ENCODE measurements around the gene LMNB1.
"Not testable (repeated sequence)": the region's sequence is repeated elsewhere in the genome, so short reads cannot be mapped to it uniquely, and the experiment has no call there.

LMNB1 gene

GRCh38 chr5:126805063-126805462, 28.1 kb downstream of the LMNB1 start:
- H3K4me3 Mint-ChIP-seq: no peak overlapping the region
- DNase-seq: no peak

GRCh38 chr5:126808521-126808988, 31.6 kb downstream of the LMNB1 start:
- Mint-ChIP-seq H3K9me3 (no peaks in the 10 kb centered on the region), H3K4me3 (no peak overlapping the region), H3K4me1 (peaks cover 39% of the 10 kb centered on the region), H3K27me3 (no peaks in the 10 kb centered on the region), H3K27ac (no peak overlapping the region)
- ATAC-seq (no peak), DNase-seq (no peak)

More at GRCh38 chr5:126805063-126805462, 28.1 kb downstream of the LMNB1 start:
- ATAC-seq: peak; percentile 39
- Mint-ChIP-seq H3K27me3 (no peaks in the 10 kb centered on the region), H3K4me1 (peaks cover 32% of the 10 kb centered on the region), H3K9me3 (no peaks in the 10 kb centered on the region), H3K27ac (no peak overlapping the region)

GRCh38 chr5:126809916-126810315, 33.0 kb downstream of the LMNB1 start:
- DNase-seq (no peak), ATAC-seq (no peak)
- Mint-ChIP-seq H3K9me3 (no peaks in the 10 kb centered on the region), H3K27me3 (no peaks in the 10 kb centered on the region), H3K4me3 (no peak overlapping the region), H3K4me1 (peaks cover 28% of the 10 kb centered on the region), H3K27ac (peak overlapping the region; percentile 43 to 68)

- H3K4me3 Mint-ChIP-seq: no peak overlapping the region
- H3K9me3 Mint-ChIP-seq: no peaks in the 10 kb centered on the region
- ATAC-seq (no peak), DNase-seq (no peak)
- H3K27me3 Mint-ChIP-seq: no peaks in the 10 kb centered on the region
- H3K27ac Mint-ChIP-seq: peak overlapping the region; percentile 19 to 76
- peaks cover 26% of the 10 kb centered on the region for H3K4me1 Mint-ChIP-seq
Measured at GRCh38 chr5:126810596-126811380, 33.9 kb downstream of the LMNB1 start.

DNA sequence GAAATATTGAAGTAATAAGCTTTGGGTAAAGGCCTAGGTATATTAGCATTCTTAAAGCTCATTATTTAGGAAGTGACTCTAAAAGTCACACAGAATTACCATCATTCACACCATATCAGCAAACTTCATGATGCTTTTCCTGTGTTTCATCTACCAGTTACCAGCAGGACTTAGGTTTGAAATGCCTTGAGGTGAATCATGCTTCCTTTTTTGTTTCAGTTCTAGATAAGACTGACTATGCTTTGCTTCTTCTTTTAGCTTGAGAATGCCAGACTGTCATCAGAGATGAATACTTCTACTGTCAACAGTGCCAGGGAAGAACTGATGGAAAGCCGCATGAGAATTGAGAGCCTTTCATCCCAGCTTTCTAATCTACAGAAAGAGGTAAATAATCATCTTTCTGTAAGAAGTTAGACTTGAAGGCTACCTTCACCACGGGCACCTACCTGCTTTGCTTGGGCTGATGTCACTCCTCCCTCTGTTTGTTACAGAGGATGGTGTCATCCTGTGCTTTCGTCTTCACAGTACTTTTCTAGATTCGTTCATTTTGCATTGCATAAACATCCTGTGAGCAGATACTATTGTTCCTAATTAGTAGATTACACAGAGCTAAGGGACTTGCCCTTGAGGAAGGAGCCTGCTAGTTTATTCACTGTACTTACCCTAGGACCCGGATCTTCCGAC, 34.7 kb downstream of the LMNB1 start:
- H3K4me3 Mint-ChIP-seq: peak overlapping the region in 1 of 2 donors; percentile 23
- peaks cover 26% of the 10 kb centered on the region for H3K4me1 Mint-ChIP-seq
- ATAC-seq: peak; percentile 94
- no peaks in the 10 kb centered on the region for H3K9me3 Mint-ChIP-seq
- H3K27me3 Mint-ChIP-seq: no peaks in the 10 kb centered on the region
- H3K27ac Mint-ChIP-seq: peak overlapping the region; percentile 54 to 76
- DNase-seq: peak; percentile 1 to 30

DNA sequence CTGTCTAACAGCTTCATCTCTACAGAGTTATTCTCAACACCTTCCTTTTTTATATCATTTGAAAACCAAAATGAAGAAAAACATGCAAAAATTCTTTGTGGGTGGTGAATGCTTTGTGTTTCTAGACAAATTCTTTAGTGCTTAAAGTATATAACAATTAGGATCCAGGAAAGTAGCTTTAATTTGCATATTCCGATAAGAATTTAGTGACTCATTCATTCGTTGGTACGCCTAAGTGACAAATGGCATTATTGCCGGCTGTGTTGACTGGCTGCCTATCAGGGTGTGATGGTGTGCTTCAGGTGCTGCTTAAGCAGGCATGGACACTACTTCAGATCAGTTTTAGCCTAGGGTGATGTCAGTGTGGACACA, 35.2 kb downstream of the LMNB1 start:
- no peak for DNase-seq
- Mint-ChIP-seq H3K4me1 (peaks cover 26% of the 10 kb centered on the region), H3K27me3 (no peaks in the 10 kb centered on the region), H3K27ac (peak overlapping the region; percentile 54 to 76), H3K9me3 (no peaks in the 10 kb centered on the region), H3K4me3 (peak overlapping the region in 1 of 2 donors; percentile 23)
- ATAC-seq: no peak

DNA sequence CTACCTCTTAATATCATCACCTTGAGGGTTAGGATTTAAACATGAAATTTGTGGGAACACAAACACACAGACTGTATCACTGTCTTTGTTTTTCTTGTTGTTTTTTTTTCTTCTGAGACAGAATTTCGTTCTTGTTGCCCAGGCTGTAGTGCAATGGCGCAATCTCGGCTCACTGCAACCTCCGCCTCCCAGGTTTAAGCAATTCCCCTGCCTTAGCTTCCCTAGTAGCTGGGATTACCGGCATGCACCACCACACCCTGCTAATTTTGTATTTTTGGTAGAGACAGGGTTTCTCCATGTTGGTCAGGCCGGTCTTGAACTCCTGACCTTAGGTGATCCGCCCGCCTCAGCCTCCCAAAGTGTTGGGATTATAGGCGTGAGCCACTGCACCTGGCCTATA, 36.9 kb downstream of the LMNB1 start:
- H3K4me1 Mint-ChIP-seq: peaks cover 26% of the 10 kb centered on the region
- not testable (repeated sequence) for H3K27ac Mint-ChIP-seq, ATAC-seq, H3K9me3 Mint-ChIP-seq, DNase-seq, H3K4me3 Mint-ChIP-seq, H3K27me3 Mint-ChIP-seq

- Mint-ChIP-seq H3K27ac (no peak overlapping the region), H3K27me3 (no peaks in the 10 kb centered on the region), H3K4me1 (peaks cover 25% of the 10 kb centered on the region), H3K9me3 (no peaks in the 10 kb centered on the region), H3K4me3 (no peak overlapping the region)
- DNase-seq (no peak), ATAC-seq (no peak)
Measured at GRCh38 chr5:126814721-126815404, 37.9 kb downstream of the LMNB1 start.

DNA sequence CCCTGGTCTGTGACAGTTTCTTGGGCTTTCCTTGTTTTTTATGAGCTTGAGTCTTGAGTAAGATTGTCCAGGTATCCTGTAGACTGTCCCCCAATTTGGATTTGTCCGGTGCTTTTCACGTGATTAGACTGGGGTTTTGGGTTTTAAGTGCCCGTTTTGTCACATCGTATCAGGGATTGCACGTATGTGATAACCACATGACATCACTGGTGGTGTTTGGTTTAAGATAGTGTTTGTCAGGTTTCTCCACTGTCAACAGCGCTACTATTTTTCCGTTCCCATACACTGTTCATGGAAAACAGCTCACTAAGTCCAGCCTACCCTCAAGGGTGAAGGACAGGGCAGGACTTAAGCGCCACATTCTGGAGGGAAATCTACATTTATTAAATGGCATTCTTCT, 39.7 kb downstream of the LMNB1 start:
- DNase-seq (no peak), ATAC-seq (no peak)
- H3K4me1 Mint-ChIP-seq: peaks cover 7% of the 10 kb centered on the region
- H3K9me3 Mint-ChIP-seq: no peaks in the 10 kb centered on the region
- no peak overlapping the region for H3K4me3 Mint-ChIP-seq
- no peaks in the 10 kb centered on the region for H3K27me3 Mint-ChIP-seq
- peak overlapping the region; percentile 53 to 71 for H3K27ac Mint-ChIP-seq

DNA sequence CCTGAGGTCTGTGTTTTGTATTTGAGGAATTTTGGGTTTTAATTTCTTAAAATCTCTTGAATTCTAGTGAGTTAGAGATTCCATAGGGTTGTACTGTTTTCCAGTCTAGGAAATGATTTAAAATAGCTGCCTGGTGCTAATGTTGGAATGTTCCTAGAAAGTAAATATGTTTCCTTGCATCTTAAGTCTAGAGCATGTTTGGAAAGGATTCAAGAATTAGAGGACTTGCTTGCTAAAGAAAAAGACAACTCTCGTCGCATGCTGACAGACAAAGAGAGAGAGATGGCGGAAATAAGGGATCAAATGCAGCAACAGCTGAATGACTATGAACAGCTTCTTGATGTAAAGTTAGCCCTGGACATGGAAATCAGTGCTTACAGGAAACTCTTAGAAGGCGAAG, 41.8 kb downstream of the LMNB1 start:
- H3K4me1 Mint-ChIP-seq: no peaks in the 10 kb centered on the region

DNA sequence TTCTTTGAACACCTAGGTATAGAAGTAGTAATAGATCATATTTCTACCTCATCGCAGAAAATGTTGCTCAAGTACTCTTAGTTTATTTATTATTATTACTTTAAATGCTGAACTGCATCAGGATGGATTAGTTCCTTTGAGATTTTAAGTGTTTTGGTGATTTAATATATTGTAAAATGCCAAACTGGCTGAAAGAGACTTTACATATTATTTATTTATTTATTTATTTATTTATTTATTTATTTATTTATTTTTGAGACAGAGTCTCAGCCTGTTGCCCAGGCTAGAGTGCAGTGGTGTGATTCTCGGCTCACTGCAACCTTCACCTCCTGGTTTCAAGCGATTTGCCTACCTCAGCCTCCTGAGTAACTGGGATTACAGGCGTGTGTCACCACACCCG, 42.3 kb downstream of the LMNB1 start:
- Mint-ChIP-seq H3K4me1 (no peaks in the 10 kb centered on the region), H3K9me3 (no peaks in the 10 kb centered on the region), H3K4me3 (no peak overlapping the region), H3K27ac (no peak overlapping the region), H3K27me3 (no peaks in the 10 kb centered on the region)
- DNase-seq (no peak), ATAC-seq (no peak)

More for the DNA sequence above, 41.8 kb downstream of the LMNB1 start:
- H3K4me3 Mint-ChIP-seq: no peak overlapping the region
- no peak overlapping the region for H3K27ac Mint-ChIP-seq
- ATAC-seq: no peak
- H3K9me3 Mint-ChIP-seq: no peaks in the 10 kb centered on the region
- DNase-seq: no peak
- no peaks in the 10 kb centered on the region for H3K27me3 Mint-ChIP-seq

- no peak for ATAC-seq
- Mint-ChIP-seq H3K27ac (no peak overlapping the region), H3K27me3 (no peaks in the 10 kb centered on the region), H3K4me1 (no peaks in the 10 kb centered on the region), H3K9me3 (no peaks in the 10 kb centered on the region), H3K4me3 (no peak overlapping the region)
- no peak for DNase-seq
Measured at GRCh38 chr5:126826619-126827215, 49.8 kb downstream of the LMNB1 start.

- Mint-ChIP-seq H3K4me1 (no peaks in the 10 kb centered on the region), H3K27ac (no peak overlapping the region), H3K9me3 (no peaks in the 10 kb centered on the region), H3K27me3 (no peaks in the 10 kb centered on the region), H3K4me3 (no peak overlapping the region)
- no peak for ATAC-seq
- DNase-seq: no peak
Measured at GRCh38 chr5:126829098-126829497, 52.2 kb downstream of the LMNB1 start.

- DNase-seq (no peak), ATAC-seq (no peak)
- Mint-ChIP-seq H3K27ac (no peak overlapping the region), H3K27me3 (no peaks in the 10 kb centered on the region), H3K4me1 (no peaks in the 10 kb centered on the region), H3K4me3 (no peak overlapping the region), H3K9me3 (no peaks in the 10 kb centered on the region)
Measured at GRCh38 chr5:126830061-126830460, 53.1 kb downstream of the LMNB1 start.

DNA sequence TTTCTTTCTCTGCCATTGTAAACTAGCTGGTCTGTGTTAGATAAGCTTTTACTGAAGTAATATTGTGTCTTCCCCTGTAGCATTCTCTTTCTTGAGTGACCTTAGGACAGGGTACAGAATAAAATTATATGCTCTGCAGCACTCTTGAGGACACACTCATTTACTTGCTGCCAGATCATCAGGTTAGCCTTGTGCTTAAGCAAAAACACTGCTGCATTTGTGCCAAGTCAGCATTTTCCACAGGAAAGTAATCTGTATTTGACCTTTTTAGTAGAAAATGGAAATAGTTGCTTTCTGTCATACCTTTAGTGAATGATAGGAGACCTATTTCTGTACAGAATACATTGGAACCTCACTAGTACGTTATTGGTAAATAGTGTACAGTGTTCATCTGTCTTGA, 54.2 kb downstream of the LMNB1 start:
- Mint-ChIP-seq H3K9me3 (no peaks in the 10 kb centered on the region), H3K27ac (no peak overlapping the region), H3K4me1 (no peaks in the 10 kb centered on the region), H3K4me3 (no peak overlapping the region), H3K27me3 (no peaks in the 10 kb centered on the region)
- ATAC-seq (no peak), DNase-seq (no peak)
